ENCODE measurements around the gene PTPRR. TPM values are rescaled to one million over a fixed set of nuclear protein-coding genes. Genes with fewer than 3 reads are reported as not detected.

PTPRR gene
- total RNA-seq, 2 experiments from 2014 or later = not detected

DNA sequence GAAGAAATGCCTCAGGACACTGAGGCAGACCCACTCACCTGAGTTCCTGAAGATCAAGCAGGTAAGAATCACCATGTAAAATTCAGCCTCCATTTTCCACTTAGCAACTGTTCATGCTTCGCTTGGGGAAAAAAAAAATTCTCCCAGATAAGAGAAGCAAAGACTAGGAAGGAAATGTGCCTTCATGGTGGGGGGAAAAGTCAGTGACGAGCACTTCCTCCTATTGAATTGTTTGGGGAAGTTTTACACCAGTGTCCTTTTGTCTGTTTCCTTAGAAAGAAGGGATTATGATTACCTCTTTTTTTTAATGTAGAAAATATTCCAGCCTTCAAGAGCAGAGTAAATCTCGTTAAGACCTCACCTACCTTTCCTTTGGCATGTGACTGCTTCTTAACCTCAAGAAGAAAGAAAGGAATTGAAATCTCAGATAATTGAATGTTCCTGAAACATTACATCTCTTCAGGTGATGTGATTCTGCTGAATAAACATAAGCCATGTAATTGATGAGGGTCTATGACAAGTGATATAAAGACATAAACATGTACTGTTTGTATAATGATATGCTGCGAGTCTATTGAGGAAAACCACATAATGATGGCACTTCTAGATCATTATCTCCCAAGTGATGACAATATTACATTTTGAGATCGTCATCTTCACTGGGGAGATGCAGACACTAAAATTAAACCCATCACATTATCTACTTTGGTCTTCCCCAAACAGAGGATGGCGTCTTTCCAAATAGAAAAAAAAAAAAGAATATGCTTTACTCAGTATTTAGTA, 283.0 kb downstream of the PTPRR start, which contains the start of gene PTPRB:
Gene PTPRB, minus strand, starts transcription at position 127 of the 783 bp plus-strand sequence. Its CDS starts 34 bp downstream, at position 93.
- no peaks in the 10 kb centered on the region for H3K9me3 Mint-ChIP-seq (ENCODE audit: low read depth)
- DNase-seq (no peak), ATAC-seq (no peak)
- CTCF ChIA-PET = no interaction called here
- H3K27ac Mint-ChIP-seq = no peak within 1 kb of the TSS
- peaks cover 4% of the 10 kb centered on the region for H3K27me3 Mint-ChIP-seq
- no peaks in the 10 kb centered on the region for H3K4me1 Mint-ChIP-seq
- H3K36me3 Mint-ChIP-seq = no peaks in the 10 kb centered on the region
- no peak within 1 kb of the TSS for H3K4me3 Mint-ChIP-seq

DNA sequence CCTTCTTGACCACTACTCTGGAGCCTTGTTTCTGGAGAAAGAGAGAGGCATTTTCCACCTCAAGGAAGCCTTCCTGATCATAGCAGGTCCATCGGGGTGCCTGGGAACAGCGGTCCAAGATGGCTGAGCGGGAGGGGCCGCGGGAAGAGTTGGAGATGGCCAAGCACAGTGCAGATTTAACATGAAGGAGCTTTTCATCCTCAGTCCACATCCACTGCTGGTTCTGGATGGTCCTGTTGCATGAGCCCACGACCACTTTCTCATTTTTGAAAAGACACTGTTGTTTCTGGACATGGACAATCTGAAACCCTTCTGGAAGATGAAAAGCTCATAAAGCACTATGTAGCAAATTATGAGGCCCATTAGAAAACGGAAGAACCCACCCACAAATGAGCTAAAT, 284.8 kb downstream of the PTPRR start:
- CTCF ChIA-PET = no interaction called here
- Mint-ChIP-seq H3K27me3 (peaks cover 4% of the 10 kb centered on the region), H3K36me3 (no peaks in the 10 kb centered on the region)

DNA sequence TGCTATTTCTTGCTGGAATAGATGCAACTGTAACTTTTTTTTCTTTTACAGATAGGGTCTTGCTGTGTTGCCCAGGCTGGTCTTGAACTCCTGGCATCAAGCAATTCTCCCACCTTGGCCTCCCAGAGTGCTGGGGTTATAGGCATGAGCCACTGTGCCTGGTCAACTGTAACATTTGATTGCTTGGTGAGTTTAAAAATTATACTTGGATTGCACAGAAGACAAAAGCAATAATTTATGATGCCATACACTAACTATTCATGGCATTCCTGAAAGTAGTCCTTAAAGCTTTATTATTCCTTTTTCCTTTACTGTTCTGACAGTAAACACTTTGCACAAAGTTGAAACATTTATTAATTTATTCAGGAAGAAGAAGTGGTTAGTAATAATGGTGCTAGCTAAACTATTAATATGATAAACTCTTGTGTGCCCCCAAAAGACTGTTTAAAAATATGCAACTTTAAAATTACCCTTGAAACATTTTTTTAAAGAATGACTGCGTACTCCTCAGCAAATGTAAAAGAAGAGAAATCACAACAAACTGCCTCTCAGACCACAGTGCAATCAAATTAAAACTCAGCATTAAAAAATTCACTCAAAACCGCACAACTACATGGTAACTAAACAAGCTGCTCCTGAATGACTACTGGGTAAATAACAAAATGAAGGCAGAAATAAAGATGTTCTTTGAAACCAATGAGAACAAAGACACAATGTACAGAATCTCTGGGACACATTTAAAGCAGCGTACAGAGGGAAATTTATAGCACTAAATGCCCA, 291.6 kb downstream of the PTPRR start:
- DNase-seq (no peak), ATAC-seq (no peak)
- CTCF ChIA-PET = no interaction called here
- Mint-ChIP-seq H3K4me3 (no peak overlapping the region), H3K36me3 (no peaks in the 10 kb centered on the region), H3K4me1 (no peaks in the 10 kb centered on the region), H3K27me3 (peaks cover 4% of the 10 kb centered on the region), H3K9me3 (ENCODE audit: low read depth) (peaks cover 2% of the 10 kb centered on the region), H3K27ac (no peak overlapping the region)

More for the DNA sequence above, 284.8 kb downstream of the PTPRR start:
- Mint-ChIP-seq H3K4me1 (no peaks in the 10 kb centered on the region), H3K27ac (no peak overlapping the region), H3K4me3 (no peak overlapping the region), H3K9me3 (ENCODE audit: low read depth) (no peaks in the 10 kb centered on the region)
- no peak for DNase-seq
- ATAC-seq = no peak

DNA sequence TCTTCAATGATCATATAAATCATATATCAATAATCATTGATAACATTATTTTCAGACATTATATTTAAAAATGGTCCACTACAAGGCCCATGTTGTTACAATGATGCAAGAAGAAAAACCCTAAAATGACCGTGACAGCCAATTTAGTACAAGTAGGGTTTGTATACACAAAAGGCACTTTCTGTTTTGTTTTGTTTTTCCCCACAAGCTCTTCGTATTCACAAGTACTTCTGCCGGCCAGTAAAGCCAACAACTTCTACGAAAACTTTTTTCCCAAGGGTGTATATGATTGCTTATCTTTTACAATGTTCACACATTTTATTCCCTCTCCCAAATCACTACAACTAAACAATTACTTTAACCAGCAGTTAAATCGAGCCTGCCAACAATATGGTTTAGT, 292.9 kb downstream of the PTPRR start:
- no peaks in the 10 kb centered on the region for H3K4me1 Mint-ChIP-seq
- no peak overlapping the region for H3K27ac Mint-ChIP-seq
- DNase-seq (no peak), ATAC-seq (no peak)
- CTCF ChIA-PET = no interaction called here
- no peaks in the 10 kb centered on the region for H3K36me3 Mint-ChIP-seq
- H3K27me3 Mint-ChIP-seq = peaks cover 4% of the 10 kb centered on the region
- no peak overlapping the region for H3K4me3 Mint-ChIP-seq
- H3K9me3 Mint-ChIP-seq (ENCODE audit: low read depth) = peaks cover 2% of the 10 kb centered on the region

DNA sequence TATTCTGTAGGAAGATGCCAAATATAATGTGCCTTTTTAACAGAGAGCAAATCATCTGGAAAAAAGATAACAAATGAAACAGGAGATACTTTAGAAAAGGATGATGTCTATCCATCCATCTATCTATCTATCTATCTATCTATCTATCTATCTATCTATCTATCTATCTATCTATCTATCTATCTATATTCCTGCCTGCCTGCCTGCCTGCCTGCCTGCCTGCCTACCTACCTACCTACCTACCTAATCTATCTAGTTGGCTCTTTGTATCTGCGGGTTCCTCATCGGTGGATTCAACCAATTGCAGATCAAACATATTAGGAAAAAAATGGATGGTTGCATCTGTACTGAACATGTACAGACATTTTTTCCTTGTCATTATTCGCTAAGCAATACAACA, 294.4 kb downstream of the PTPRR start:
- DNase-seq = no peak
- Mint-ChIP-seq H3K4me1 (no peaks in the 10 kb centered on the region), H3K36me3 (no peaks in the 10 kb centered on the region), H3K27me3 (peaks cover 4% of the 10 kb centered on the region), H3K9me3 (ENCODE audit: low read depth) (peaks cover 2% of the 10 kb centered on the region), H3K4me3 (no peak overlapping the region), H3K27ac (no peak overlapping the region)
- CTCF ChIA-PET = no interaction called here
- ATAC-seq = no peak

DNA sequence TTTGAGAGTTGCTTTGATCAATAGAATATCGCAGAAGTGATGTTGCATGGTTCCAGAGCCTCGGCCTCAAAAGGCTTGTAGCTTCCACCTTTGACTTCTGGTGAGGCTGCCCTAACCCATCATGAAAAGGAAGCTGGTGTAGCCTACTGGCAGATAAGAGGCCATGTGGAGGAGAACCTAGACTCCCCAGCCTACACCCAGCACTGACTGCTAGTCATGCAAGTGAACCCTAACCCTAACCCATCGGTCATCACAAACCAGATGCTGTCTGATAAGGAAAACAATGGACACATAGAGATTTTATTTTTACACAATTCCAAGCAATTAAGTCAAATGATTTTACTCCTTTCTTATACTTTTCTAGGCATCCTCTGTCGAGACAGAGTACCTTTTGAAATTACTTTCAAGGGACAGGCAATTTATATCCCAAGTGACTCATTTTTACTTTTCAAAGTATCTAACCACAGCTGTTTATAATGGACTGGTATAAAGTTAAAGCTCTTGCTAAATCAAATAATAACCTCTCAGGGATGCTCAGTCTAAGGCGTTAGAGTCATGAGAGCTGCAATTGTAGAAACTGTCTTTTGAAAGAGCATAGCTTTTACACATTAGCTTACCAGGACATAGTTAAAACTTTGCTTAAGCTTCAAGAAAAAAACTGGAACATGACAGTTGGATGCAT, 300.9 kb downstream of the PTPRR start:
- no peaks in the 10 kb centered on the region for H3K27me3 Mint-ChIP-seq
- no peak overlapping the region for H3K4me3 Mint-ChIP-seq
- no peaks in the 10 kb centered on the region for H3K36me3 Mint-ChIP-seq
- H3K4me1 Mint-ChIP-seq = no peaks in the 10 kb centered on the region
- DNase-seq (no peak), ATAC-seq (no peak)
- no peaks in the 10 kb centered on the region for H3K9me3 Mint-ChIP-seq (ENCODE audit: low read depth)
- no peak overlapping the region for H3K27ac Mint-ChIP-seq
- CTCF ChIA-PET = interaction anchor here (1.1 kb wide), 1 partner anchor 29 kb away, joined by 5 read pairs; no protein-coding TSS in a partner anchor

DNA sequence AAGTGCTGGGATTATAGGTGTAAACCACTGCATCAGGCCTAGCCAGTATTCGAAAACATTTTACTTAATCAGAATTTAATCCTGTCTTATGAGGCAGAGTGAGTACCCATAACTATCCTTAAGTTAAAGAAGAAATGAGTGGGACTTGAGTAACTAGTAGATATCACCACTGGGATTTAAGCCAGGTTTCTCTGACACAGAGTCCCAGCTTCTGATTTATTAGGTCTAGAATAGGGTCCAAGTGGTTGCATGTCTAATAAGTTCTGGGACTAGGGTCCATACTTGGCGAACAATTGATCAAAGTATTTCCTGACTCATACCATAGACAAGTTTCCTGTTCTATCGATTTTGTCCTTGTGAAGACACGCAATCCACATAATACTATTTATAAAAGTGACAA, 302.2 kb downstream of the PTPRR start:
- Mint-ChIP-seq H3K4me3 (no peak overlapping the region), H3K27me3 (peaks cover 5% of the 10 kb centered on the region), H3K27ac (no peak overlapping the region), H3K9me3 (ENCODE audit: low read depth) (no peaks in the 10 kb centered on the region), H3K36me3 (no peaks in the 10 kb centered on the region), H3K4me1 (no peaks in the 10 kb centered on the region)
- CTCF ChIA-PET = no interaction called here
- ATAC-seq = no peak
- no peak for DNase-seq

DNA sequence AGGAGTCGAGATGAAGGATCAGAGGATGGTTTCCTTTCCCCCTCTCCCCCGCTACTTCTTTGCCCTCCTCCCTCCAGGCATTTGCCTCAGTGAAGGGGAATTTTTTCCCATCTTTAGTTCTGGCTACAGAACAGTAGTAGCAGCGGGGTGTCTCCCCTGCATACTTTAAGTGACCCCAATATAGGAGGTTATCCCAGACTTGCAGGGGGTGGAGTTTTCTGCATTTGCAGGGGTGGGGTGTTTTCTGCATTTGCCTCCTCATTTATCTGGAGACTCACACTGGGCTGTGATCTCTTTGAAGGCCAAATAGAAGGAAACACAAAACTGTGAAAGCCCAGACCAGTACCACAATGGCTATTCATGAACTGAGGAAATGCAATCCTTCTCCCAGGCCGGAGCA, 303.1 kb downstream of the PTPRR start:
- CTCF ChIA-PET = no interaction called here
- Mint-ChIP-seq H3K9me3 (ENCODE audit: low read depth) (no peaks in the 10 kb centered on the region), H3K4me1 (no peaks in the 10 kb centered on the region), H3K27ac (no peak overlapping the region), H3K27me3 (peaks cover 6% of the 10 kb centered on the region), H3K36me3 (no peaks in the 10 kb centered on the region), H3K4me3 (no peak overlapping the region)
- no peak for ATAC-seq
- no peak for DNase-seq

DNA sequence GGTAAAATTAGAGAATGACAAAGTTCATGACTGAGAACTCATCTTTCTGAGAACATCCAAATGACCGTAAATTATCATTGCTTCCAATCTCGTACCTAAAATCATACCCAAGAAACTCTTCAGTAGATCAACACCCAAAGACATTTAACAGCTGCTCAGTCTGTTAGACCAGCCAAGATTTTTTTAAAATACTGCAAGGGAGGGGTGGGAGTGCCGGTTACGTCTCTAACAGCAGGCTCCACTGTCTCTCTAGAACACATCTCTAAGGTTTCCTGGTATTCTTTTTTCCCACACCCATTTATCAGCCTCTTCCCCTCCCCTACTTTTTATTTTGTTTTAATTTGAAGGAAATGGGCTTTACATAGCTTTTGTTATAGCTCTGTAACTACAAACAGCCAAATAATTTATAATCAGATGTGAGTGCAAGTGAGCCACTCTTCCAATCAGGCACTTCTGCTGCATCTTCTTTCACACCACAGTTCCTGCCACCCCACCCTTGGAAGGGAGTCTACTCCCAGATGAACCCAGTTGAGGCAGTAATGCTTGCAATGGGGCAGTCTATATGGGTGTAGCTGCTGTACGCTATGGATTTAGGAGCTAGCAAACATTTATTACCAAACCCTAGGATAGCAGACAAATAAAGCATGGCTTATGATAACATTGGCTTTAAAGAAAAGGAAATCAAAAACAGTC, 305.2 kb downstream of the PTPRR start:
- no peaks in the 10 kb centered on the region for H3K9me3 Mint-ChIP-seq (ENCODE audit: low read depth)
- DNase-seq = no peak
- H3K36me3 Mint-ChIP-seq = no peaks in the 10 kb centered on the region
- CTCF ChIA-PET = no interaction called here
- H3K27ac Mint-ChIP-seq = no peak overlapping the region
- peaks cover 20% of the 10 kb centered on the region for H3K27me3 Mint-ChIP-seq
- ATAC-seq = no peak
- peaks cover 2% of the 10 kb centered on the region for H3K4me1 Mint-ChIP-seq
- H3K4me3 Mint-ChIP-seq = no peak overlapping the region

DNA sequence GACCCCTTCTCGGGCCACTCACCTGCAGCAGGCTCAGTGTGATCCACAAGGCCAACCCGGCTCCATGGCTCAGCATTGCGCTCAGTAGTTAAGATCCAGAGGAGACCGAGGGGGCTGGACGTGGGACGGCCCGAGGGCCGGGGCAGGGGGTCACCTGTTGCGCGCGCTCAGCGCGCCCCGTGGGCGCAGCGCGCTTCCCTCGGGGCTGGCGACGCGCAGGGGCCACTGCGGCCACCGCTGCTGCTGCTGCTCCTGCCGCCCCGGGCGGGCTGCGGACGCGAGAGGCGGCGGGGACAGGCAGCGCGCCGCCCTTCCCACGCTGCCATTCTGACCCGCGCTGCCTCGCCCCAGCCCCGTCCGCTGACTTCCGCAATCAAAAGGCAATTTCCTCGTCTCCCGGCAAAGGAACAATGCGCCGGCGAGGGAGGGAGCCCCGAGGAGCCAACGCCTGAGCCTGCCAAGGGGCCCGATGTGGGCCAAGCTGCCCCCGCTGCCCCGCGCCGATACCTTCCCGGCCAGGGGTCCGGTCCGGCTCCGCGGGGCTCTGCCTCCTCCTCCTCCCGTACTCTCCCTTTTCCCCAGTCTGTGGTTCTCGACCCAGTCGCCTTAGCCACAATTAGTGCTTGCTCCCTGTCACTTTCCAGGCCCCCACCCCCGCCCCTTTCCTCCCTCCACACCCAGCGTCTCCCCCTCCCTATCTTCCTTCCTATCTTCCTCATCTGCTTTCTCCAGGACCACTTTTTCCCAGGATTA, 310.6 kb downstream of the PTPRR start:
- no peak for DNase-seq
- CTCF ChIA-PET = interaction anchor here (0.6 kb wide), 1 partner anchor 323 kb away, joined by 3 read pairs; no protein-coding TSS in a partner anchor
- H3K4me1 Mint-ChIP-seq = peaks cover 4% of the 10 kb centered on the region
- ATAC-seq = no peak
- H3K27ac Mint-ChIP-seq = no peak overlapping the region
- H3K27me3 Mint-ChIP-seq = peaks cover 49% of the 10 kb centered on the region
- H3K36me3 Mint-ChIP-seq = no peaks in the 10 kb centered on the region
- H3K9me3 Mint-ChIP-seq (ENCODE audit: low read depth) = no peaks in the 10 kb centered on the region
- no peak overlapping the region for H3K4me3 Mint-ChIP-seq

DNA sequence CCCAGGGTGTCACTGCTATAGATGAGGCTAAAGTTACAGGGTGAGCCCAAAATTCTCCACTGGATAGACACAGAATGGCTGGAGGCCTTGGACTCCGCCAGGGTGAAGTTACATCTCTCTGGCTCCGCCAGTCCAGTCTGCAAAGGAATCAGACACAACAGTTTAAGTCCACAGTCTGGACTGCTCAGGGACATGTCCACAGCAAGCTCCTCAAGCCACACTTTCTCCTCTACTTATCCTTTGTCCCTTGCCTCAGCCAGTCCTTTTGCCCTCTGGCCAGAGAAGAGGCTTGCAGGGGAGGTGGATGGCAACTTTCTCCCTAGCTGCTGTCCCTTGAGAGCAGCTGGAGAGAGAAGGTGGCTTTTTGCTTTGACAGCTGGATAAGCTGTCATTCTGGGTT, 311.3 kb downstream of the PTPRR start:
- Mint-ChIP-seq H3K36me3 (no peaks in the 10 kb centered on the region), H3K27ac (no peak overlapping the region), H3K9me3 (ENCODE audit: low read depth) (no peaks in the 10 kb centered on the region), H3K27me3 (peaks cover 52% of the 10 kb centered on the region), H3K4me1 (peaks cover 4% of the 10 kb centered on the region), H3K4me3 (no peak overlapping the region)
- CTCF ChIA-PET = no interaction called here
- DNase-seq (no peak), ATAC-seq (no peak)

DNA sequence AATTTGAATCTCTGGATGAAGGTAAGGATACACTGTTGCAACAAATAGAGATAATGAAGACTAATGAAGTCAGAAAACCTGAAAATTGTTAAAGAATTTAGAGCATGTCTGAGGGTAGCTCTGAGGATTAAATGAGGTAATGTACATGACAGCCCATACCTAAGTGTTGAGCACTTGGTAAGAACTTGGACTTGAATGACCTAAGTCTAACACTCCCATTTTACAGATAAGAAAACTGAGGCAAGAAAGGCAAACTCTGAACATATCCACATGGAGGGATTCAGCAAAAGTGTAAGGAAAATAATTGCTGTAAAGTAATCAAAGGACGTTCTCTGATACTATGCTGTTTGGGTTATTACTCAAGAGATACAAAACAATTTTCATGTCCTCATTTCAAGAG, 312.4 kb downstream of the PTPRR start:
- DNase-seq = no peak
- Mint-ChIP-seq H3K27me3 (peaks cover 47% of the 10 kb centered on the region), H3K9me3 (ENCODE audit: low read depth) (no peaks in the 10 kb centered on the region), H3K4me1 (peaks cover 4% of the 10 kb centered on the region), H3K4me3 (no peak overlapping the region), H3K36me3 (no peaks in the 10 kb centered on the region), H3K27ac (no peak overlapping the region)
- CTCF ChIA-PET = no interaction called here
- ATAC-seq = no peak

DNA sequence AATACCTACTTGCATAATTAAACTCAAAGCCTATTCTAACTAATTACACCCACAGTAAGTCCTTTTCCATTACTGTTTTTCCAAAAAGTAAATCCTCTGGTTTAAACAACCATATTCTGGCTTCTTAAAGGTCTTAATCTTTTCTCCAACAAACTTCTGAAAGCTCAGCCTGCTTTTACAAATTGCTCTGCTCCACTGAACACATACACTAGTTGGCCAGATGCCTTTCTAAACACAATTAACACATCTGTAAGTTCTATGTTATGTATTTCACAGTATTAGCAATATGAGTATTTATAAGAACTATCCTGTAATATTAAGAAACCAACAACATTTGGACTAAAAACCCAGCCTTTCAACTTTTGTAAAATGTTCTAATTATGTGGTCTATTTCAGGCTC, 313.4 kb downstream of the PTPRR start:
- DNase-seq = no peak
- ATAC-seq = no peak
- no peak overlapping the region for H3K4me3 Mint-ChIP-seq
- no peaks in the 10 kb centered on the region for H3K9me3 Mint-ChIP-seq (ENCODE audit: low read depth)
- no peaks in the 10 kb centered on the region for H3K36me3 Mint-ChIP-seq
- H3K27ac Mint-ChIP-seq = no peak overlapping the region
- CTCF ChIA-PET = no interaction called here
- H3K27me3 Mint-ChIP-seq = peaks cover 47% of the 10 kb centered on the region
- H3K4me1 Mint-ChIP-seq = peaks cover 4% of the 10 kb centered on the region

All from activated CD8-positive, alpha-beta memory T cell treated with anti-CD3 and anti-CD28 coated beads, Interleukin-2, amount 10 ng/mL, durations not matched to agents 7 days and 5 days (primary cell).